Right atrium auricular region (tissue), 2 donors: Measurements from ENCODE around the gene TNFAIP3. TPM values are rescaled to one million over a fixed set of nuclear protein-coding genes. Genes with fewer than 3 reads are reported as not detected.

Experiments used
- DNase-seq: peaks from one replicate; pipeline ENCODE4 v3.0.0-alpha.2; 2019; ENCODE audit warnings: low spot score
- H3K27ac ChIP-seq, 2 donors: fragments of 200-600 bp; sonication (generic); 1 replicate in 1 of 2; 2 replicates in 1 of 2; pipeline ENCODE4 v1.5.1; 2016 to 2019
- H3K27me3 ChIP-seq, 2 donors: fragments of 200-600 bp; sonication (generic); one replicate each; pipeline versions ENCODE4 v1.5.1 to v1.6.0; 2017 to 2019
- H3K36me3 ChIP-seq: fragments of 200-600 bp; sonication (generic); one replicate; pipeline ENCODE4 v1.5.1; 2016
- H3K4me1 ChIP-seq, 2 donors: fragments of 200-600 bp; sonication (generic); one replicate each; pipeline versions ENCODE4 v1.5.1 to v1.6.0; 2017 to 2019
- H3K4me3 ChIP-seq, 2 donors: fragments of 200-600 bp; sonication (generic); 1 replicate in 1 of 2; 2 replicates in 1 of 2; pipeline ENCODE4 v1.5.1; 2017 to 2019; ENCODE audit warnings: mild to moderate bottlenecking in 1 of 2, moderate library complexity in 1 of 2
- H3K9me3 ChIP-seq, 2 donors: fragments of 200-600 bp; sonication (generic); one replicate each; pipeline ENCODE4 v1.5.1; 2019
- CTCF ChIP-seq, 2 donors: fragments of 200-600 bp; sonication (generic); IDR thresholded peaks; one replicate each; pipeline ENCODE4 v1.5.1; 2019; ENCODE audit warnings: antibody characterized with exemption in 2 of 2
- total RNA-seq, 2 donors: library from RNA; depleted of rRNA; stranded (reverse); fragments of >200 nt; gene quantifications; one replicate each; pipeline ENCODE4 v1.1.0, GENCODE V29; 2016

The TNFAIP3 gene
- total RNA-seq, 2 donors from 2014 or later, result 8.5 to 14.5 TPM

- H3K27me3 ChIP-seq, result no peaks in the 10 kb centered on the region
- peak overlapping the region; percentile 15 to 59 for H3K27ac ChIP-seq
- peak overlapping the region in 1 of 2 donors; percentile 21 for H3K4me3 ChIP-seq
- DNase-seq, result no peak
- no peak for TF ChIP-seq CTCF (IDR thresholded peaks at IDR 0.05)
- H3K4me1 ChIP-seq, result peaks cover 0 to 47% of the 10 kb centered on the region in 2 donors
- H3K36me3 ChIP-seq, result peaks cover 23% of the 10 kb centered on the region
- H3K9me3 ChIP-seq, result no peaks in the 10 kb centered on the region
Measured at GRCh38 chr6:137871831-137872454, 4.9 kb downstream of the TNFAIP3 start.

- TF ChIP-seq CTCF (IDR thresholded peaks at IDR 0.05), result no peak
Measured at GRCh38 chr6:137872581-137873115, 5.6 kb downstream of the TNFAIP3 start.

GRCh38 chr6:137873273-137873762 lies 6.3 kb downstream of the TNFAIP3 start:
- Histone ChIP-seq H3K4me1 (peaks cover 0 to 47% of the 10 kb centered on the region in 2 donors), H3K4me3 (peak overlapping the region in 1 of 2 donors; percentile 4), H3K9me3 (no peaks in the 10 kb centered on the region), H3K36me3 (peaks cover 34% of the 10 kb centered on the region), H3K27ac (peak overlapping the region; percentile 3 to 59), H3K27me3 (no peaks in the 10 kb centered on the region)
- peak; percentile 91 for DNase-seq
- no peak for TF ChIP-seq CTCF (IDR thresholded peaks at IDR 0.05)

More at GRCh38 chr6:137872581-137873115, 5.6 kb downstream of the TNFAIP3 start:
- H3K36me3 ChIP-seq, result peaks cover 30% of the 10 kb centered on the region
- no peaks in the 10 kb centered on the region for H3K9me3 ChIP-seq
- DNase-seq, result no peak
- peaks cover 0 to 47% of the 10 kb centered on the region in 2 donors for H3K4me1 ChIP-seq
- H3K27ac ChIP-seq, result peak overlapping the region; percentile 15 to 59
- H3K4me3 ChIP-seq, result no peak overlapping the region
- no peaks in the 10 kb centered on the region for H3K27me3 ChIP-seq

GRCh38 chr6:137874204-137875057 lies 7.4 kb downstream of the TNFAIP3 start:
- H3K4me3 ChIP-seq, result no peak overlapping the region
- peak overlapping the region in 1 of 2 donors; percentile 59 for H3K27ac ChIP-seq
- no peak for DNase-seq
- peaks cover 45% of the 10 kb centered on the region for H3K36me3 ChIP-seq
- no peak for TF ChIP-seq CTCF (IDR thresholded peaks at IDR 0.05)
- H3K27me3 ChIP-seq, result no peaks in the 10 kb centered on the region
- H3K4me1 ChIP-seq, result peaks cover 0 to 49% of the 10 kb centered on the region in 2 donors
- no peaks in the 10 kb centered on the region for H3K9me3 ChIP-seq

GRCh38 chr6:137875058-137875520 lies 8.0 kb downstream of the TNFAIP3 start:
- Histone ChIP-seq H3K27me3 (no peaks in the 10 kb centered on the region), H3K36me3 (peaks cover 51% of the 10 kb centered on the region), H3K27ac (no peak overlapping the region), H3K9me3 (no peaks in the 10 kb centered on the region), H3K4me1 (peaks cover 0 to 49% of the 10 kb centered on the region in 2 donors), H3K4me3 (no peak overlapping the region)
- no peak for DNase-seq
- no peak for TF ChIP-seq CTCF (IDR thresholded peaks at IDR 0.05)
